ENCODE results near the gene SUCO.

SUCO gene

DNA sequence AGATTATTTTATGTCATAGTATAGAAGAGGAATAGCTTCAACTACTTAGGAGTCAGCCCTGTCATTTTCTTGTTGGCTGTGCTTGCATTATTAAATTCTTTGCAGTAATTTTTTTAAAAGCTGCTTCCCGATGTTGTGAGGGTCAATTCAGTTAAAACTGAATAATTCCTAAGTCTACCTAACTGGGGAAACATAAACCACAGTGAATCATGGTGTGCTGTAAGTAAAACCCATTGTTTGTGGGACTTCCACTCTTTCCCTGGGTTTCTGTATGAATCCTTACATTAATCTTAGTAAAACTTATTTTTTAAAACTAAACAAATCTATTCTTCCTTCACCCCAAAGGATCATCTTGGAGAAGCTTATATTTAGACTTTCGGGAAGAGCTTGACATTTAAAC lies 4.4 kb downstream of the SUCO start:
- H3K36me3 ChIP-seq (replicated peaks in 1 of 2; ENCODE audit: control insufficient read depth in 2 of 2, insufficient read depth in 2 of 2, low read length in 2 of 2), result no peaks in the 10 kb centered on the region
- no peak overlapping the region for H3K4me2 ChIP-seq (ENCODE audit: insufficient read depth, low read length, poor library complexity, severe bottlenecking)
- H3K23ac ChIP-seq (ENCODE audit: low read depth, low read length, poor library complexity), result no peak overlapping the region
- H3K14ac ChIP-seq (ENCODE audit: low read length), result no peak overlapping the region
- H2AK5ac ChIP-seq (ENCODE audit: low read depth, low read length), result no peak overlapping the region
- no peak overlapping the region for H4K91ac ChIP-seq (ENCODE audit: low read depth, low read length, poor library complexity)
- H2BK15ac ChIP-seq (ENCODE audit: low read length), result no peak overlapping the region
- H4K8ac ChIP-seq (ENCODE audit: low read depth, low read length), result no peak overlapping the region
- H3K79me1 ChIP-seq (ENCODE audit: low read depth, low read length), result peaks cover 2% of the 10 kb centered on the region
- no peak overlapping the region for H2BK5ac ChIP-seq (ENCODE audit: low read length)
- no peak overlapping the region for H2AFZ ChIP-seq (ENCODE audit: low read length)
- DNase-seq (ENCODE audit: low spot score), result no peak
- H2BK120ac ChIP-seq (ENCODE audit: low read depth, low read length), result no peak overlapping the region
- H3K27me3 ChIP-seq (ENCODE audit: control insufficient read depth in 3 of 3, insufficient read depth in 3 of 3, low read depth in 1 of 3, low read length in 3 of 3), result no peaks in the 10 kb centered on the region
- no peak overlapping the region for H2BK12ac ChIP-seq (ENCODE audit: low read length)
- no CpG with 5 or more reads among the region's 2 CpGs for WGBS, 2 donors (ENCODE audit: extremely low coverage in 2 of 2, insufficient read length in 2 of 2, insufficient replicate concordance in 1 of 2)
- no peak overlapping the region for H3K27ac ChIP-seq (replicated peaks; ENCODE audit: low read length)
- no peak overlapping the region for H3K9ac ChIP-seq (ENCODE audit: low read depth, low read length, poor library complexity)
- H3K4me1 ChIP-seq (ENCODE audit: control insufficient read depth in 2 of 2, insufficient read depth in 1 of 2, low read depth in 1 of 2, low read length in 2 of 2), result peaks cover 6 to 7% of the 10 kb centered on the region in 2 donors
- no peak overlapping the region for H3K18ac ChIP-seq (ENCODE audit: low read length)
- no peak overlapping the region for H3K4me3 ChIP-seq (ENCODE audit: low read length in 2 of 2)
- no peak overlapping the region for H3K4ac ChIP-seq (ENCODE audit: low read length)
- H3K9me3 ChIP-seq (replicated peaks in 1 of 2; ENCODE audit: control insufficient read depth in 2 of 2, insufficient read depth in 1 of 2, low read depth in 1 of 2, low read length in 2 of 2), result peaks cover 0 to 2% of the 10 kb centered on the region in 2 donors

DNA sequence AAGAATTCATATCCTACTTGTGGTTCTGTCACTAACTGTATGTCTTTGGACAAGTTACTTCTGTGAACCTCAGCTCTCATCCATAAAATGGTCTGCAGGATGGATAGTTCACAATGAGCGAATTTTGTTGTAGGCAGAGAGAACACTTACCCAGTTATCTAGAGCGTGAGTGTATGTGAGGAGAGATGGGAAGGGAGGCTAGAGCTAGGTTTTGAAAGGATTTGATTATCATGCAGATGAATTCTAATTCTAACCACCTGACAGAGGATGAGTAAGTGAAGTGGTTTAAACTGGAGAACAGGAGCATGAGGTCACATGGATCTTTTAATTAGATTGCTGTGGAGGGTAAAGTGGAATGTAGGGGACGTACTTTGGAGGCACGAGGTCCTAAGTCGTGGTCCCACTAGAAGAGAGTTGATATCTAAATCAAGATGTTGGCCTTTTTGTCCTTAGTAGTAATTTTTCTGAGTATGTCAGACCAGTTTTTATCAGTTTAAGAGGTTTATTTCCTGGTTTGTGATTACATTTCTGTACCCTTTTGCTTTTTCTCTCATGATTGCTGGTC lies 5.0 kb downstream of the SUCO start:
- Histone ChIP-seq H3K9ac (ENCODE audit: low read depth, low read length, poor library complexity) (no peak overlapping the region), H2BK15ac (ENCODE audit: low read length) (no peak overlapping the region), H3K27ac (replicated peaks; ENCODE audit: low read length) (no peak overlapping the region), H3K14ac (ENCODE audit: low read length) (no peak overlapping the region), H3K36me3 (replicated peaks in 1 of 2; ENCODE audit: control insufficient read depth in 2 of 2, insufficient read depth in 2 of 2, low read length in 2 of 2) (no peaks in the 10 kb centered on the region), H2AK5ac (ENCODE audit: low read depth, low read length) (no peak overlapping the region), H4K91ac (ENCODE audit: low read depth, low read length, poor library complexity) (no peak overlapping the region), H3K79me1 (ENCODE audit: low read depth, low read length) (peaks cover 3% of the 10 kb centered on the region), H2BK12ac (ENCODE audit: low read length) (no peak overlapping the region), H3K4me3 (ENCODE audit: low read length in 2 of 2) (no peak overlapping the region), H3K4me2 (ENCODE audit: insufficient read depth, low read length, poor library complexity, severe bottlenecking) (no peak overlapping the region), H2BK120ac (ENCODE audit: low read depth, low read length) (no peak overlapping the region), H3K18ac (ENCODE audit: low read length) (no peak overlapping the region), H3K23ac (ENCODE audit: low read depth, low read length, poor library complexity) (no peak overlapping the region), H3K4me1 (ENCODE audit: control insufficient read depth in 2 of 2, insufficient read depth in 1 of 2, low read depth in 1 of 2, low read length in 2 of 2) (peaks cover 8 to 10% of the 10 kb centered on the region in 2 donors), H3K9me3 (replicated peaks in 1 of 2; ENCODE audit: control insufficient read depth in 2 of 2, insufficient read depth in 1 of 2, low read depth in 1 of 2, low read length in 2 of 2) (peaks cover 0 to 2% of the 10 kb centered on the region in 2 donors), H2BK5ac (ENCODE audit: low read length) (no peak overlapping the region), H4K8ac (ENCODE audit: low read depth, low read length) (no peak overlapping the region), H3K27me3 (ENCODE audit: control insufficient read depth in 3 of 3, insufficient read depth in 3 of 3, low read depth in 1 of 3, low read length in 3 of 3) (no peaks in the 10 kb centered on the region), H3K4ac (ENCODE audit: low read length) (no peak overlapping the region), H2AFZ (ENCODE audit: low read length) (no peak overlapping the region)
- no CpG with 5 or more reads among the region's 5 CpGs for WGBS, 2 donors (ENCODE audit: extremely low coverage in 2 of 2, insufficient read length in 2 of 2, insufficient replicate concordance in 1 of 2)
- DNase-seq (ENCODE audit: low spot score), result peak; percentile 17

DNA sequence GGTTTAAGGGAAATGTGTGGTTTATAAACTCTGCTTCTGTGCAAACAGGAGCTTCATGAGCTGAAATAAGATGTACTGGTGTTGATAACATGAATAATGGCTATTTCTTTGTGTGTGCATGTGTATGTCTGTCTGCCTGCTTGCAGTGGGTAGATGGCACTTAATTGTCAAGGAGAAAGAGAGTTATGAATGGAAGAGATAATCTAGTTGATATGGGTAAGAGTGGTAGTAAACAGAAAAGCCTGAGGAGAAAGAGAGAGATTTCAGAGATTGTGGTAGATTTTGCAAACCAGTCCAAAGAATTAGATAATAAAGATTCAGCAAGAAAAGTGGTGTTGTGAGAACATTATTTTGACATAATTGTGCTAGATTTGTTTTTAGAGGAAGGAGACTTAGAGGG lies 7.7 kb downstream of the SUCO start:
- Histone ChIP-seq H2AK5ac (ENCODE audit: low read depth, low read length) (no peak overlapping the region), H3K27ac (replicated peaks; ENCODE audit: low read length) (no peak overlapping the region), H3K9me3 (replicated peaks in 1 of 2; ENCODE audit: control insufficient read depth in 2 of 2, insufficient read depth in 1 of 2, low read depth in 1 of 2, low read length in 2 of 2) (peaks cover 0 to 2% of the 10 kb centered on the region in 2 donors), H3K79me1 (ENCODE audit: low read depth, low read length) (peaks cover 3% of the 10 kb centered on the region), H2BK120ac (ENCODE audit: low read depth, low read length) (no peak overlapping the region), H3K4me1 (ENCODE audit: control insufficient read depth in 2 of 2, insufficient read depth in 1 of 2, low read depth in 1 of 2, low read length in 2 of 2) (peaks cover 3 to 8% of the 10 kb centered on the region in 2 donors), H3K18ac (ENCODE audit: low read length) (no peak overlapping the region), H3K4ac (ENCODE audit: low read length) (no peak overlapping the region), H4K91ac (ENCODE audit: low read depth, low read length, poor library complexity) (no peak overlapping the region), H3K27me3 (ENCODE audit: control insufficient read depth in 3 of 3, insufficient read depth in 3 of 3, low read depth in 1 of 3, low read length in 3 of 3) (no peaks in the 10 kb centered on the region), H3K4me2 (ENCODE audit: insufficient read depth, low read length, poor library complexity, severe bottlenecking) (no peak overlapping the region), H3K36me3 (replicated peaks in 1 of 2; ENCODE audit: control insufficient read depth in 2 of 2, insufficient read depth in 2 of 2, low read length in 2 of 2) (no peaks in the 10 kb centered on the region), H4K8ac (ENCODE audit: low read depth, low read length) (no peak overlapping the region), H2BK12ac (ENCODE audit: low read length) (no peak overlapping the region), H2BK5ac (ENCODE audit: low read length) (no peak overlapping the region), H2AFZ (ENCODE audit: low read length) (no peak overlapping the region), H2BK15ac (ENCODE audit: low read length) (no peak overlapping the region), H3K4me3 (ENCODE audit: low read length in 2 of 2) (no peak overlapping the region), H3K9ac (ENCODE audit: low read depth, low read length, poor library complexity) (no peak overlapping the region), H3K23ac (ENCODE audit: low read depth, low read length, poor library complexity) (no peak overlapping the region), H3K14ac (ENCODE audit: low read length) (no peak overlapping the region)
- DNase-seq (ENCODE audit: low spot score), result no peak

DNA sequence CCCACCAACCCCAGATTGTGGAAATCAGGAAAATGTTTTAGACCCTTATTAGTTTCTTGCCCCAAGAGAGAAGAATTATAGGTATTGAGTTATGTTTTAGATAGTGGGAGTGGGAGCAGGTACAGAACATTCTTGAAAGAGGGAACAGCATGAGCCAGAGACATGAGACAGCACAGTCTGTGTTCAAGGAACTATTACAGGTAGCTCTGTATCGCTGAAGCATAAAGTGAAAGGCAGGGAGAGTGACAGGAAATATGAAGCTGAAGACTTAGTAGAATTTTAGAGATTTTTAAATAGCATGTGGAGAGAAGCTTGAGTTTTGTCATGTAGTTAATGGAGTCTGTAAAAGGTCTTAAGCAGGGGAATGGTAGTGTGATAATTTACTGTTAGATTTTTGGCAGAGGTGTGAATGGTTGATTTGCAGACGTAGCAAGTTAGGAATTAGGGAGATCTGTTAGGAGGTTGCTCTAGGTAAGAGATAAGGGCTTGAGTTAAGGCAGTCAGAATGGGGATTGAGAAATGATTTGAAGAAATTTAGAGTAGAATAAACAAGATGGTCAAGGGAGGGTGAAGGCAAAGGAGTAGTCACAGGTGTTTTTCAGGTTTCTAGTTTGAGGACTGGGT lies 11.6 kb downstream of the SUCO start:
- H3K9ac ChIP-seq (ENCODE audit: low read depth, low read length, poor library complexity), result no peak overlapping the region
- H2AFZ ChIP-seq (ENCODE audit: low read length), result no peak overlapping the region
- H3K4ac ChIP-seq (ENCODE audit: low read length), result no peak overlapping the region
- H4K8ac ChIP-seq (ENCODE audit: low read depth, low read length), result no peak overlapping the region
- H3K4me1 ChIP-seq (ENCODE audit: control insufficient read depth in 2 of 2, insufficient read depth in 1 of 2, low read depth in 1 of 2, low read length in 2 of 2), result peaks cover 2 to 7% of the 10 kb centered on the region in 2 donors
- H4K91ac ChIP-seq (ENCODE audit: low read depth, low read length, poor library complexity), result no peak overlapping the region
- H3K18ac ChIP-seq (ENCODE audit: low read length), result no peak overlapping the region
- H3K9me3 ChIP-seq (replicated peaks in 1 of 2; ENCODE audit: control insufficient read depth in 2 of 2, insufficient read depth in 1 of 2, low read depth in 1 of 2, low read length in 2 of 2), result peaks cover 0 to 2% of the 10 kb centered on the region in 2 donors
- no peaks in the 10 kb centered on the region for H3K27me3 ChIP-seq (ENCODE audit: control insufficient read depth in 3 of 3, insufficient read depth in 3 of 3, low read depth in 1 of 3, low read length in 3 of 3)
- H3K36me3 ChIP-seq (replicated peaks in 1 of 2; ENCODE audit: control insufficient read depth in 2 of 2, insufficient read depth in 2 of 2, low read length in 2 of 2), result no peaks in the 10 kb centered on the region
- WGBS, 2 donors (ENCODE audit: extremely low coverage in 2 of 2, insufficient read length in 2 of 2, insufficient replicate concordance in 1 of 2), result no CpG with 5 or more reads among the region's 2 CpGs
- H2BK5ac ChIP-seq (ENCODE audit: low read length), result no peak overlapping the region
- H2BK12ac ChIP-seq (ENCODE audit: low read length), result no peak overlapping the region
- H3K14ac ChIP-seq (ENCODE audit: low read length), result no peak overlapping the region
- no peak overlapping the region for H3K4me3 ChIP-seq (ENCODE audit: low read length in 2 of 2)
- no peak overlapping the region for H2AK5ac ChIP-seq (ENCODE audit: low read depth, low read length)
- H3K79me1 ChIP-seq (ENCODE audit: low read depth, low read length), result peaks cover 6% of the 10 kb centered on the region
- H2BK120ac ChIP-seq (ENCODE audit: low read depth, low read length), result no peak overlapping the region
- no peak overlapping the region for H3K4me2 ChIP-seq (ENCODE audit: insufficient read depth, low read length, poor library complexity, severe bottlenecking)
- H3K27ac ChIP-seq (replicated peaks; ENCODE audit: low read length), result no peak overlapping the region
- no peak overlapping the region for H2BK15ac ChIP-seq (ENCODE audit: low read length)
- no peak overlapping the region for H3K23ac ChIP-seq (ENCODE audit: low read depth, low read length, poor library complexity)
- DNase-seq (ENCODE audit: low spot score), result no peak

Data from neuronal stem cell (in vitro differentiated cells).